ENCODE results near the gene DTX3L. TPM values are rescaled to one million over a fixed set of nuclear protein-coding genes. Genes with fewer than 3 reads are reported as not detected.

The DTX3L gene
- total RNA-seq, 1 donor from 2014 or later: 14.3 TPM

DNA sequence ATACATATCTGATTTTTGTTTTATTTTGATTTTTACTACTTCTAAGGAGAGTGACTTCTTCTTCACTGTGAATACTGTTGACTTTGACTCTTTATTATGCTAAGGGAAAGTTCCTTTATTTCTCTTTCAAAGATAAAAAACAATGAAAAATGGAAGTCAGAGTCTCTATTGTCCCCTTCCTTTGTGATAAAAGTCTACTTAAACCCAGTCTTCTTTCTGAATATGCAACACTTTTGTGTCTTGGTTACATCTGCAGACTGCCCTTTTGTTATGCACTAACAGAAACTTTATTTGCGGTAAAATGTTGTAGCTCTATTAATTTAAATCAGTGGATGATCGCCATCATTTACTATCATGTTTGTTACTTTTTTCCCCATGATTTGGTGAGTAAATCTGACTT lies 26.5 kb downstream of the DTX3L start:
- intact Hi-C loops (cut with DNase I): no loop called here

DNA sequence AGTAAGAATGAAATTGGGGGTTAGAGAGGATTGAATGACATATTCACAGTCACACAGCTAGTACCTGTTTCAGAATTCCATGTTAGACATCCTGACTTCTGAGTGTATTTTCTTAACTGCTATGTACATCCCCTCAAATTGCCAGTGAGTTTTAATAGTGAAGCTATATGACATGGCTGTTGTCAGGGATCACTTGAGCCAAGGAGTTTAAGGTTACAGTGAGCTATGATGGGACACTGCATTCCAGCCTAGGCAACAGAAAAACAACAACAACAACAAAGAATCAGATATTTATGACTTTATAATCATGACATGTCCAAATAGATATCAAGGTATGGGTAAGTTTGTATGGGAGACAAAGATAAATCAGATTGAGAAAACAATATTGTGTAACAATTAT lies 29.9 kb downstream of the DTX3L start:
- intact Hi-C loops (cut with DNase I): no loop called here
- DNase-seq (ENCODE audit: low spot score): no peak

More for the DNA sequence above, 26.5 kb downstream of the DTX3L start:
- DNase-seq (ENCODE audit: low spot score): no peak

DNA sequence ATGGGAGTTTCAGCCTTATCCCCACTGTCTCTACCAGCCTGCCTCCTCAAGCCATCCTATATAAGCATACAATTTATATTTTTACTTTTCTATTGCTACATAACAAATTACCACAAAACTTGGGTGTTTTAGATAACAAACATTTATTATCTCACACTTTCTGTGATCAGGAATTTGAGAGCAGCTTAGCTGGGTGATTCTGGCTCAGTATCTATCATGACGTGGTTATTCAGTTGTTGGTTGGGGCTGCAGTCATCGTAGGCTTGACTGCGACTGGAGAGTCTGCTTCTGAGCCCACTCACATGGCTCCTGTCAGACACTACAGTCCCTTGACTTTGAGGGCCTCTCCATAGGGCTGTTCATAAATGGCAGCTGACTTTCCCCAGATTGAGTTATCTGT lies 34.0 kb downstream of the DTX3L start:
- intact Hi-C loops (cut with DNase I): no loop called here
- no peak for DNase-seq (ENCODE audit: low spot score)

DNA sequence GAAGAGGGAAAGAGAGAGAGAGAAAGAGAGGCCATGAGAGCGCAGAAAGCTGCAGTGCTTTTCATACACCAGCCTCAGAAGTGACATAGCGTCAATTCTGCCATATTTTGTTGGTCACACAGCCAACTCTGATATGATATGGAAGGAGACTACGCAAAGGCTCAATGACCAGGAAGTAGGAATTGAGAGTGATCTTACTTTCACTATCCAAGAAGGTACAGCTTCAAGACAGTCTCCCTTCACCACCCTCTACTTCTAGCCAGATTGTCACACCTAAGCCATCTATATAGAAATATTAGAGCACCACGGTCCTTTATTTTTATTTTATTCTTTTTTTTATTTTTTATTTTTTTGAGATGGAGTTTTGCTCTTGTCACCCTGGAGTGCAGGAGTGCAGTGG lies 34.4 kb downstream of the DTX3L start:
- DNase-seq (ENCODE audit: low spot score): no peak
- intact Hi-C loops (cut with DNase I): no loop called here

DNA sequence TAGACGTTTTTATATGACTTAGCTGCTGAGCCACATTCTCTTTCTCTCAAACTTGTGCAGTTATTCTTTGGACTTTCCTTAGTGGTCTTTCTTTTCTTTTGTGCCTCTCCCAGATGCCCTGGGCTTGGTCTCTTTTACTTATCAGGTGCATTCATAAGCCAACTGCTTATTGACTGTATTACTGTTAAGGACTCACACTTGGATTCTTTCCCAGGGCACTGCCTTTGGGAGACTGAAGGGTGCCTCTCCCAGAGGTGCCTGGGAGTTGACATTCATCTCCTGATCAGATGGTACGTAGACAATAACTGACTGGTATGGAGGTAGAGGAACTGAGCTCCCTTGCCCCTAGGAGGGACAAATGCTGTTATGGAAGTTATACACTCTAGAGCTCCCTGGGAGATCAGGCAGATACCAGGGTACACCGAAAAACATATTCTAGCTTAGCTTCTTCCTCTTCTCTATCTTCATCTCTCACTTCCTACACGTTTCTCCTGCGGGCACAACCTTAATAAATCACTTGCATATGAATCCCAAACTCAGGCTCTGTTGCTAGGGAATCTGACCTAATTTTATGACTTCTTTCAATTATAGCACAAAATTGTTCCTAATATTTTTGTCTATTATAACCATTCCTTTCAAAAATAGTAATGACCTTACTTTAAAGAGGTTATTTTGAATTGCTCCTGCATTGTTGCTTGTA lies 38.0 kb downstream of the DTX3L start:
- intact Hi-C loops (cut with DNase I): no loop called here
- no peak for DNase-seq (ENCODE audit: low spot score)

DNA sequence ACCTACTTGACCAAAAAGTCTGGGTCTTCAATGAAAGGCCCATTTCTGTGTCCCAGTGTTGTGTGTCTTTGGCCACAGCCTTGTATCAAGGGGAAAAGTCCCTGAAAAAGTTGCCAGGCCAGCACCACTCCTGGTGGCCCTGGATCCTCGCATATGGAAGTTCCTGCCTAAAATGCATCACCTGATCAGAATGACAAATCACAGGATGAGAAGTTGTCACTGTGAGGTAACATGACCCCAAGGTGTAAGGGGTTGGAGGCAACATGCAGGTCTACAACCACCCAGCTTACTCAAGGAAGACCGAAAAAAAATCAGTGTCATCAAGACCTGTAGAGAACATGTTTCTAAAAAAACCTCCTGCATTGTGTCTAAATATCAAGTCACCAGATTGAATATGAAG lies 38.9 kb downstream of the DTX3L start:
- no peak for DNase-seq (ENCODE audit: low spot score)
- intact Hi-C loops (cut with DNase I): no loop called here

DNA sequence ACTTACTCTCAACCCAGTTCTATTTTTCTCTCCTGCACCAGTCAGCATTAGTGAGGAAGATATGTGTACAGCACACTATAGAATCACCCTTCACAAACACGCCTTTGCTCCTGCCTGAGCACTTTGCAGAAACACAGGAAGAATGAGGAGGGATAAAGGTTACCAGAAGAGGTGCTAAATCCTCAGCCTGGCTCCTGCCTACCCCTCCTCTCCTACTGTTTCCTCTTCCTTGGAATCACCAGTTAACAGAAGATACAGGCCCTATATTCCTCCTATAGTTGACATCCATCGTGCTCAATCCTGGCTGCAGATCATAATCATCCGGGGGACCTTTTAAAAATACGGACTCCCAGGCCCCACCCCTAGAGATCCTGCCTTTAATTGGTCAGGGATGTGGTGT lies 42.2 kb downstream of the DTX3L start:
- intact Hi-C loops (cut with DNase I): no loop called here

DNA sequence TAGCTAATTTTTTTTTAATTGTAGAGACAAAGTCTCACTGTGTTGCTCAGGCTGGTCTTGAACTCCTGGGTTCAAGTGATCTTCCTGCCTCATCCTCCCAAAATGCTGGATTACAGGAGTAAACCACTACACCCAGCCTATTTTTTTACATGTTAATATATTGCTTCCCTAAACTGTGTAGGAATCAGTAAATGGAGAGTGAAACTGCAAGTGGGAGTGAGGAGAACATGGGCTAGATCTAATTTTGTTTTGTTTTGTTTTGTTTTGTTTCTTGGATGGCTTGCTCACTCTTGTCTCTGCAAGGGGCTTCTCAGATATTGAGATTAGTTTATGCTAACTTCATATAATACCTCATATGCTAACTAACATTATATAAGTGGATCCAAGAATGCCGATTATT lies 44.8 kb downstream of the DTX3L start:
- intact Hi-C loops (cut with DNase I): no loop called here
- no peak for DNase-seq (ENCODE audit: low spot score)

More for the DNA sequence above, 42.2 kb downstream of the DTX3L start:
- no peak for DNase-seq (ENCODE audit: low spot score)

DNA sequence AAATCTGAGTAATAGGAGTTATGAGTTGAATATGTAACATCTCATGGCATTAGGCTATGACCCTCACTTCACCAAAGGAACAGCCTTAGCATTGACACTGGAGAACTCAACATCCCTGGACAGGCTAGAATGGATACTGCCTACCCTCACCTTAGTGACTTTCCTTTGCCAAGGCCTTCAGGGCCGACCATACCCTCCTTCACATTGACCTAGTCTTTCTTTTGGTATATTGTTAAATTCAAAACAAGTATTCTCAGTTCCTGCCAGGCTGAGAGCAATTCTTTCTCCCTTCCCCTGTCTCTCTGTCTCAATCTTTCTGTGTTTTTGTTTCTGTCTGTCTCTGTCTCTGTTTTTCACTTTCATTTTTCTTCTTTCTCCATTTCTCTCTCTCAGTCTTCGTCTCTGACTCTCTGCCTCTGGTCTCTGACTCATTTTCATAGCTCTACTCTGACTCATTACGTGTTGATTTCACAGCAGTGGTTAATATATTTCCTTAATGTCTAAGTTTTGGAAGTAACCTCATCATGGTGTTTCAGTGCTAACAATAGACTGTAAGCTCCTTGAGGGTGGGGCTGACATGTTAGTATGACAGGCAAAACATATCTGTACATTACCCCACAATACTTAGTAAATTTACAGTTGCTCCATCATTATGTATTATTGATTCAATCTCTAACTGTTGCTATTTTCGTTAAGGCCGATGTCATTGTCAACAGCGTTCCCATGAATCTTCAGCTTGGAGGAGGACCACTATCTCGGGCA lies 45.8 kb downstream of the DTX3L start:
- intact Hi-C loops (cut with DNase I): no loop called here
- DNase-seq (ENCODE audit: low spot score): no peak

DNA sequence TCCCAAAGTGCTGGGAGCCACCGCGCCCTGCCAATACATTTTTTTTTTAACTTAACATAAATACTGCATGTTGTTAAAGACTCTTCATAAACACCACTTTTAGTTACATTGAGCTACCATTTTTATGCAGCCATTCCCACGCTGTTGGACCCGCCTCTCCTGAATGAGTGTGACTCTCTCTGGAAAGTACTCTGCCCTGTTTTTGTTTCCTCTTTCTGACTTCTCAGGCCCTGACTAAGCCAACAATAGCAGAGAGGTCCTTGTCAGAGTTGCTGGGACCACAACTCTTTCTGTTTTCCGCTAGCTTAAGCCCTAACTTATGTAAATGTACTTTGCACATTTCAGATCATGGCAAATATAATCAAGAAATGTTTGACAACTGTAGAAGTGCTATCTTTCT lies 48.6 kb downstream of the DTX3L start:
- intact Hi-C loops (cut with DNase I): no loop called here

DNA sequence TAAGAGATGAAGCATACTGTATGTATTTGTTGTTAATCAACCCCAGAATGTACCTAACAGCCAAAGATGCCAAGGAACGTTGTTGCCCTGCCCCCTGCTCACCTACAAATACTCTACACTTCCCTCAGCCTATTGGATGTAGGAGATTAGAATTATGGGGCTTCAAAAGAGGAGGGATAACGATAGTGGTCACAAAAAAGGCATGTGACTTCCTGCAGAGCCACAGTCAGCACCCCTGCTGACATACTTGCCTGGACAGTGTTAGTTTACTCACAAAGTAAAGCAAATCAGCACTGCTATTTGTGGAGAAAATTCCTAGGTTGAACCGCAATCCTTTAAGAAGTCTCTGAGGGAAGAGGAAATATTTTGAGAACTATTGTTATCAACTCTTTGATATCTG lies 51.2 kb downstream of the DTX3L start:
- DNase-seq (ENCODE audit: low spot score): no peak

More for the DNA sequence above, 48.6 kb downstream of the DTX3L start:
- no peak for DNase-seq (ENCODE audit: low spot score)

DNA sequence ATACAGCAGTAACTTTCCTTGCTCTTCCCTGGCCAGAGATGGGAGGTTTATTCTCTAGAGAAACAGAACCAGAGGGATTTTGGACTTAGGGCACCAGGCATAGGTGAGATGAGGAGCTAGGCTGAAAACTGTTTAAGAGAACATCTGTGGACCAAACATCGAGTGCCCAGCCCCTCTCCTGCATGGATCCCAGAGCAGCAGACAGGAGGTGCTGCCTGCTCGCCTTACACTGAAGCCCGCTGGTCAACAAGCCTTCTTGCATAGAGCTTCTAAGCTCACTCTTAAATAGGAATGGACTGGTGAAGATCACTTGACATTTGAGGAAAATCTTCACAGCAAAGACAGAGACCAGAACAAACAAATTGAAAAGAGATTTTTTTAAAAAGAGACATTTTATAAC lies 54.5 kb downstream of the DTX3L start:
- DNase-seq (ENCODE audit: low spot score): no peak
- intact Hi-C loops (cut with DNase I): no loop called here

More for the DNA sequence above, 51.2 kb downstream of the DTX3L start:
- intact Hi-C loops (cut with DNase I): no loop called here

DNA sequence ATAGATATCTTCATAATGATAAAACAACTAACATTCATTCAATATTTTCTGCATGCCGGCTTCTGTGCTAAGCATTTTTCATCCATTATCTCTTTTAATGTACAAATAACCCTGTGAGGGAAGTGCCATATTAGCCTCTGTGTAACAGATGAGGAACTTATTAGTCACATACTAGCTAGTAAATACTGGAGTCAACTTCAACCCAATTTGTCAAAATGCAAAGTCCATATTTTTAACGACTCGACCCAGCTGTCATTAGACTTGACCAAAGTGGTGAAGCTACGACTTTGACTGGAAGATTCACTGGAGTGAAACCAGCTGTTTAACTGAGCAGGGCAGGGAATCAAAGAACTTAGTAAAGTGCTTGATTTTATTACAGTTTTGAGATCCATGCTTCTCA lies 54.9 kb downstream of the DTX3L start:
- DNase-seq (ENCODE audit: low spot score): no peak
- intact Hi-C loops (cut with DNase I): no loop called here

DNA sequence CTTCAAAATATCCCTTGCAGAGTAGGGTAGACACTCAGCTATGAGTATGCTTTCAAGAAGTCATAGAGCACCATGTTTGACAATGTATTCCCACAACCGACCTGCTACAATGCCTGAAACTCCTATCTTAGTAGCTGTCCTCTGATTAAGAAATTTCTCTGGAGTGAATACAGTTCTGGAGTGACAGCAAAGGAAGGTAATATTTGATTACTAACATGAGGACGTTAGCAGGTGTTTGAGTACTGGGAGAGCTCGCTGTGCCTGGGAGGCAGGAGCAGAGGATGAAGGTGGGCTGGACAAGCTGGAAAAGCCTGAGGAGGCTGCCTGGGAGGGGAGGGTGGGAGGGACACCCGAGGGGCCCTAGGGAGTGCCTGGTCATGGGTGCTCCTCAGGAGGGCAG lies 56.3 kb downstream of the DTX3L start:
- no peak for DNase-seq (ENCODE audit: low spot score)
- intact Hi-C loops (cut with DNase I): no loop called here

DNA sequence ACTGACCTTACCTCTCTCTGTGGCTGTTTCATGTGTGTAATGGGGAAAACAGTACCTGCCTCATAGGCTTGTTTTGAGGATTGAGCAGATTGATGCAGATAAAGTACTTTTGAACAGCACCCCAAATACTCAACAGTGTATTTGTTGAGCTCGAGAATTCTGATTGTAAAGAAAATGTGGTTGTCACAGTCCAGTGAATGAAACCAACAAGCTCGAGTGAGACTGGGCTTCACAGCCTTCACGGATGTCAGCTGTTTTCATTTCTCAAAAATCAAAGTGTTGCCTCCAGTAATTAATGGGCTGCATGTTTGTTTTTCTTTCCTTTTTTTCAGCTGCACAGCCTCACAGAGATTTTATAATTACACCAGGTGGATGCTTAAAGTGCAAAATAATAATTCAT lies 57.0 kb downstream of the DTX3L start:
- intact Hi-C loops (cut with DNase I): no loop called here
- no peak for DNase-seq (ENCODE audit: low spot score)

DNA sequence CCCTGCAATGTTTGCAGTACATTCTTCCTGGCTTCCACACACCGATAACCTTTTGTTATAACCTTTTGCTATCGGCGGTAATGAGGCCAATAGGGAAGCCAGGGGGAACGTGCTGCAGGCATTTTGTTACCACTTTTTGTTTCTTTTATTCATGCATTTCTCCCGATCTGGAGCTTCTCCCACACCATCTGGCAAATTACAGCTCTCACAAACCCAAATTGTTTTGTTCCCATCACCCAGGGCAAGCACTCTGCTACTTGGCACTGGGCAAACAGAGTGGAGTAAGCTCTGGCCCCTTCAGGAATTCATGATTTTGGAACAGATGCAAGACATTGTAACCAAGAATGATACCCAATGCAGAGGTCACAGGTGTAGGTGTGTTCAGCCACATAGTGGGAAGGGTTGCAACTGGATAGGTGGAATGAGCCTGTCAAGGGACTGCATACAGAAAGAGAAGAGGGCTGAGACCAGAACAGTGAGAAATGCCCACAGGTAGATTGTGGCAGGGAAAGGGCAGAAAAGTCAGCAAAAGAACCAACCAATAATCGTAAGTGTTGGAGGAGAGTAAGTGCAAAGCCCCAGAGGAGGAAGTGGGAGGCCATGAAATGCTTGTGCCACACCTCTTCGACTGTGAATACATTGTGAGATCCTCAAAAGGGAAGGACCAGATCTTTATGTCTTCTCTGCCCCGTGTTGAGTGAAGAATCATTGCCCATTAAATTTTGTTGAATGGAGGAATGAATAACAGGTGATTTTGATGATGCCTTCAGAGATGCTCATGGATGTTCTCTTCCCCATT lies 59.1 kb downstream of the DTX3L start:
- intact Hi-C loops (cut with DNase I): no loop called here
- no peak for DNase-seq (ENCODE audit: low spot score)

Other genes starting within 250 kb of the DTX3L start
- 2.0 TPM for gene CSTA, start 239.1 kb upstream of the DTX3L start, total RNA-seq
- gene MIX23, start 181.1 kb upstream of the DTX3L start, total RNA-seq: 24.8 TPM
- gene FAM162A, start 180.2 kb upstream of the DTX3L start, total RNA-seq: 109 TPM
- 2.7 TPM for gene WDR5B, start 148.3 kb upstream of the DTX3L start, total RNA-seq
- gene KPNA1, start 49.4 kb upstream of the DTX3L start, total RNA-seq: 94.7 TPM
- gene PARP9, start within 50 bp of the DTX3L start, total RNA-seq: 15.0 TPM
- gene PARP15, start 13.3 kb downstream of the DTX3L start, total RNA-seq: 0.67 TPM
- 12.7 TPM for gene PARP14, start 116.5 kb downstream of the DTX3L start, total RNA-seq
- gene HSPBAP1, start 229.5 kb downstream of the DTX3L start, total RNA-seq: 4.3 TPM
- gene SLC49A4, start 230.7 kb downstream of the DTX3L start, total RNA-seq: 9.5 TPM